ENCODE results near the gene GNS. TPM values are rescaled to one million over a fixed set of nuclear protein-coding genes. Genes with fewer than 3 reads are reported as not detected.
A peak's percentile ranks its signal among the peaks of the same experiment; 100 is the strongest.

The GNS gene
- total and polyA plus RNA-seq, 2 experiments from 2014 or later, result 44.0 to 45.5 TPM

GRCh38 chr12:64746663-64747062 is 12.5 kb downstream of the GNS start:
- no peak for TF ChIP-seq CTCF (IDR thresholded peaks at IDR 0.05; ENCODE audit: low read depth, low read length)
- H3K4me1 ChIP-seq (ENCODE audit: low read depth), result no peaks in the 10 kb centered on the region
- DNase-seq (ENCODE audit: low read depth in 1 of 2, low spot score in 1 of 2), result peak in 1 of 2 donors; percentile 24
- no peaks in the 10 kb centered on the region for H3K27me3 ChIP-seq
- H3K27ac ChIP-seq, result no peak overlapping the region
- H3K4me3 ChIP-seq, result no peak overlapping the region
- H3K36me3 ChIP-seq, result peaks cover 39% of the 10 kb centered on the region
- H3K9me3 ChIP-seq (ENCODE audit: low read depth), result no peaks in the 10 kb centered on the region

GRCh38 chr12:64745980-64746379 is 13.2 kb downstream of the GNS start:
- Histone ChIP-seq H3K4me3 (no peak overlapping the region), H3K27ac (no peak overlapping the region), H3K9me3 (ENCODE audit: low read depth) (no peaks in the 10 kb centered on the region), H3K27me3 (no peaks in the 10 kb centered on the region), H3K4me1 (ENCODE audit: low read depth) (no peaks in the 10 kb centered on the region), H3K36me3 (peaks cover 36% of the 10 kb centered on the region)
- no peak for DNase-seq (ENCODE audit: low read depth in 1 of 2, low spot score in 1 of 2)
- TF ChIP-seq CTCF (IDR thresholded peaks at IDR 0.05; ENCODE audit: low read depth, low read length), result no peak

- DNase-seq (ENCODE audit: low read depth in 1 of 2, low spot score in 1 of 2), result no peak
- Histone ChIP-seq H3K9me3 (ENCODE audit: low read depth) (no peaks in the 10 kb centered on the region), H3K36me3 (peaks cover 36% of the 10 kb centered on the region), H3K27me3 (no peaks in the 10 kb centered on the region), H3K4me3 (no peak overlapping the region), H3K4me1 (ENCODE audit: low read depth) (no peaks in the 10 kb centered on the region), H3K27ac (no peak overlapping the region)
- TF ChIP-seq CTCF (IDR thresholded peaks at IDR 0.05; ENCODE audit: low read depth, low read length), result no peak
These were observed 13.9 kb downstream of the GNS start for GRCh38 chr12:64745259-64745807.

DNA sequence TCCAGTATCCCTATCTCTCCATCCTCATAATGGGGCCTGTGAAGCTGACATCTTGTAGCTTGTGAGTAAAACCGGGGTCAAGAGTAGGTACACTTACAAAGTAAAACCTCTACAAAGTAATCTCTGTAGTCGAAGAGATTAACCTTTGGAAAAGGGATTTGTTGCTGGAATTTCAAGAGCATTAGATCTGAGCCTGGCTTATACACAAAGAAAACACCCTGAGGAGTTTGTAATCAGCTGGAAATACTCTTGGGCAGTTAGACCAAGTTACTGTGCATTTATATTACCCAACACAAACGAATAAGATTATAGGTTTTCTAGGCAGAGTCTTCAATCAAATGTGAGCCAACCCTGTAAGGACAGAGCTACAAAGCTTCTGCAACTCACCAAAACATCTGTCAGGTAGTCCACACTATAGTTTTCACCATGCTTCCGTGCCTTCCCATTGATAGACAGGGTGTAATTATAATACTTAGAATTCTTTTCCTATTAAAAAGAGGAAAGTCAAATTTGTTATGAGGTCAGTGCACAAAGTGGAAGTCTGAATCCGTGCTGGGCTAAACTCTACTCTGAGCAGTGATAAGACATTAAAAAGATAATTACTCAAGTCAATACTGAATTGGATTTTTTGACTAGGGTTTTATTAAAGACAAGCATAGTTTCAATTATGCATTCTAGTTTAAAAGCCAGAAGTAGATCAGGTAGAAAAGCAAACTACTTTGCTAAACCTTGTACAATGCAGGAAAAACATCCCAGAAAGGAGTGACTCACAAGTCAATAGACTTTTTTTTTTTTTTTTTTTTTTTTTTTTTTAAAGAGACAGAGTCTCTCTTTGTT is 14.6 kb downstream of the GNS start:
- DNase-seq (ENCODE audit: low read depth in 1 of 2, low spot score in 1 of 2), result peak in 1 of 2 donors; percentile 42
- peaks cover 41% of the 10 kb centered on the region for H3K36me3 ChIP-seq

DNA sequence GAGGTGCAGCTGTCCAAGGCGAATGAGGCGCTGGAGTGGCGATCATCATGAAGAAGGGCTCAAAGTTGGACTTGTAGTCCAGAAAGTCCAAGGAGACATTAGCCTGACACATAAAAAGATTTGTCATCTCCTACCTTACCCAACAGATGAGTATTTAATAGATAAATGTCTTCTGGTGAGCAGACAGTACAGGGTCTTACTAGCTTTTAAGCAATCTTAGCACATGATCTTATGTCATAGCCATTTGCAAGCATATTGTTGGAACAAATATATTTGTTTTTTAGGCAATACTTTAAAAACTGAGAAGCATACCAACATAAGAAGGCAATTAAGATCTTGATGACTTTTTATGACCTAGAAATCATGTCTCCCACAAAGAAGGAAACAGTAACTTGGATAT is 16.0 kb downstream of the GNS start:
- TF ChIP-seq CTCF (IDR thresholded peaks at IDR 0.05; ENCODE audit: low read depth, low read length), result no peak
- H3K27ac ChIP-seq, result no peak overlapping the region
- H3K27me3 ChIP-seq, result no peaks in the 10 kb centered on the region
- no peaks in the 10 kb centered on the region for H3K9me3 ChIP-seq (ENCODE audit: low read depth)
- H3K36me3 ChIP-seq, result peaks cover 50% of the 10 kb centered on the region
- no peak overlapping the region for H3K4me3 ChIP-seq
- no peaks in the 10 kb centered on the region for H3K4me1 ChIP-seq (ENCODE audit: low read depth)
- DNase-seq (ENCODE audit: low read depth in 1 of 2, low spot score in 1 of 2), result no peak

More for the DNA sequence above, 14.6 kb downstream of the GNS start:
- no peak for TF ChIP-seq CTCF (IDR thresholded peaks at IDR 0.05; ENCODE audit: low read depth, low read length)
- H3K27me3 ChIP-seq, result no peaks in the 10 kb centered on the region
- no peaks in the 10 kb centered on the region for H3K9me3 ChIP-seq (ENCODE audit: low read depth)
- no peaks in the 10 kb centered on the region for H3K4me1 ChIP-seq (ENCODE audit: low read depth)
- H3K27ac ChIP-seq, result no peak overlapping the region
- H3K4me3 ChIP-seq, result no peak overlapping the region

Data from cardiac muscle cell (in vitro differentiated cells and primary cell).